GM19099 (cell line): Measurements from ENCODE around the gene LY6G6D.

Source experiments
- POLR2A ChIP-seq: IDR thresholded peaks from 3 replicates; pipeline ENCODE4 v1.6.1; 2011; ENCODE audit warnings: low read depth; ENCODE audit not compliant: insufficient read length; ENCODE audit errors: extremely low read depth

The LY6G6D gene

GRCh38 chr6:31687860-31688693 is 27.1 kb upstream of the LY6G6D start:
- no peak for TF ChIP-seq POLR2A

- no peak for TF ChIP-seq POLR2A
Observed at GRCh38 chr6:31689249-31690110, 25.7 kb upstream of the LY6G6D start.

- TF ChIP-seq POLR2A = no peak
Observed at GRCh38 chr6:31690231-31691077, 24.7 kb upstream of the LY6G6D start.

DNA sequence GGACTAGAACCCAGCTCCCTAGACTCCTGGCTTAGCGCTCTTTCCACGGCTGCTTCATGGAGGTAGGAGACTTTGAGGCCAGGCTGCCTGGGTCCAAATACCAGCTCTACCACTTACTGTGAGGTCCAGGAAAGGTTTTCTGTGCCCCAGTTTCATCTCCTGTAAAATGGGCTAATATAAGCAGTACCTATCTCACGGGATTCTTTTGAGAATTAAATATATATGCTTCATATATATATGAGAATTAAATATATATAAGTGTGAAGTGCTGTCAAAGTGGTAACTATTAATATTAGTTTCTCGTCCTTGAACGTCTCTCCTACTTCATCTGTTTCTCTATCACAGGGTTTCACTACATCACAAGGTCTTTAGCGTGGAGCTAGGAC is 24.1 kb upstream of the LY6G6D start:
- no peak for TF ChIP-seq POLR2A

- TF ChIP-seq POLR2A = no peak
Observed at GRCh38 chr6:31691564-31692108, 23.5 kb upstream of the LY6G6D start.

DNA sequence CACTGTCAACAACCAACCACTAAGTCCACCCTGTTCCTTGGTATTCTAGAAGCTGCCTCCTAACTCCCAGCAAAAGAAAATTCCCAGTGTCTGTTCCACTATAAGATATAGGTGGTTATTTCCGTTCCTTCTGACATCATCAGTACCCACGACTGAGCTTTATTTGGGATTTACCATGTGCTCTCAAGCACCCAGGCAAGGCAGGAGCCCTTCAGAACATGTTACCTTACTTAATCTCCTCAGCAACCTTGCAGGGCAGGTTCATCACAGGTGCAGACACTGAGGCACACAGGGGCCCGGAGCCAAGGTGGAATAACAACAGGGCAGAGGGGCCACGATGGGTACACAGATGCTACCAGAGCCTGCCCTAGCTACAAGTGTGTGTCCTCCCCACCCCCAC is 22.8 kb upstream of the LY6G6D start:
- no peak for TF ChIP-seq POLR2A

GRCh38 chr6:31692886-31693285 is 22.3 kb upstream of the LY6G6D start:
- no peak for TF ChIP-seq POLR2A

- no peak for TF ChIP-seq POLR2A
Observed at GRCh38 chr6:31693535-31693934, 21.6 kb upstream of the LY6G6D start.

DNA sequence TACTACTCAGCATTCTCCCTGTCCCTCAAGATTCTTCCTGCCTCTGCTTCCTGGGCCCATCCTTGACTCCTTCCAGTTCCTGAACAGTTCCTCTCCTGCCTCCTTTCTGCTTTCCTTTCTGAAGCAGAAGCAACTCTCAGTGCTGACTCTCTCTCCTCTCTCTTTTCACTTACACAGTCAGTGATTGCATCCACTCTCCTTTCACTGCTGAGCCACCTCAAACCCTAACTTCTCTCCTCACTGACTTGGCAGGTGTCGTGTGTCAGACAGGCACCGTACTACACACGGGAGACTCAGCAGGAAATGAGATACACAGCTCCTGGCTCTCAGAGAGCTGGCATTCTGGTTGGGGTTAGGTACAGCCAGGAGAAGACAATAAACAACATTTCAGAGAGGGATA is 17.6 kb upstream of the LY6G6D start:
- no peak for TF ChIP-seq POLR2A

DNA sequence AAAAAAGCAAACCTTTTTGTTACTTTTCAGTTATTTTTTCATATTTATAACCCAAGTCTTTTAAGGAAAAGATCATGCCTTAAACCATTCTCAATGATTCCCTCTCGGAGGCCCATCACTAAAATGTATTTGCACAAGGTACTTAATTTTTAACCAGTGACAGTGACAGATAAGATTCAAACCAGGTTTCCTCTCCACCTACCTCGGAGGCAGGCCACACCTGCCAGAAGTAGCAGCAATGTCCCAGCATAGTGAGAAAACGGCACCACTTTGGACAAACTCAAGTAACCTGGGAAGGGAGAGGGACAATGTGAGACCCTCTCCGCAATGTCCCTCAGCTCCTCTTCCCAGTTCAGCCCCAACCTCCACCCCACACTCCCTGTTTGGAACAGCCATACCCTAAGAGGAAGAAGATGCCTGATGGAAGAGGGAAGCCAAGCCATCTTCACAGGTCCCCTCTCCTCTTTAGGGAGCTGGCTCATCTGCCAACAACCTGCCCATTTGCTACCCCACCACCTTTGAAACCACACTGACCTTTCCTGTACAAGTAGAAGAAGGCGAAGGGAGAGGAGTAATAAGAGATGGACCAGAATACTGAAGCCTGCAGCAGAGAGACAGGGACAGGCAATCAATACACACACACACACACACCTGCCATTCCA is 14.3 kb upstream of the LY6G6D start:
- TF ChIP-seq POLR2A = no peak

DNA sequence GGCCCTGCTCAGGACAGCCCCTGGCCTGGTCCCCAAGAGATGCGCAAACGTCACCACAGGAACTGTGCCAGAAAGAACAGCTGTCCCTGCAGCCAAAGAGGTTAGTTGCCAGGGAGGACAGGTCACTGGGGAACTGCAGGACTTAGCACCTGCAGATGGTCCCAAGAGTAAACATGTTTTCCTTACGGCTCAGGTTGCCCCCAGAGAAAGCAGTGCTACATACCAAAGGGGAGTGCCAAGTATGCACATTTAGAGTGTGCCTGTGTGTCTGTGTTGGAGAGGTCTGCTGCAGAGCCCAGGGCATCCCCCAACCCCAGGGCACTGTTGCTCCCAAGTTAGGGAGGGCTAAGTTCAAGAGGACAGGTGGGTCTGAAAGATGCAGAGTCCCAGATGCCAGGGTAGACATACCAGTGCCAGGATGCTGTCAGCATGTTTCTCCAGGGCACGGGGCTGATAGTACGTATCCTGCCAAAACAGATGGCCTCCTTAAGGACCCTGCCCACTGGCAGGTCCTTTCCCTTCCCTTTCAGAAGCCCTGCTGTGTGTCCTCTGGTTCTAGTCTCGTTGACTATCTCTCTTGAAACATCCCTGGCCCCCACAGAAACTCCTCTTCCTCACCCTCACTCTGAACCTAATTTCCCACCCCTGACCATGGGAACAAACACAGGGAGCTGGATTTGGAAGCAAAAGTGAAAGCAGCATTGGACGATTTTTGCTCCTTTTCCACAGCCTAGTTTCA is 13.3 kb upstream of the LY6G6D start:
- TF ChIP-seq POLR2A = no peak

DNA sequence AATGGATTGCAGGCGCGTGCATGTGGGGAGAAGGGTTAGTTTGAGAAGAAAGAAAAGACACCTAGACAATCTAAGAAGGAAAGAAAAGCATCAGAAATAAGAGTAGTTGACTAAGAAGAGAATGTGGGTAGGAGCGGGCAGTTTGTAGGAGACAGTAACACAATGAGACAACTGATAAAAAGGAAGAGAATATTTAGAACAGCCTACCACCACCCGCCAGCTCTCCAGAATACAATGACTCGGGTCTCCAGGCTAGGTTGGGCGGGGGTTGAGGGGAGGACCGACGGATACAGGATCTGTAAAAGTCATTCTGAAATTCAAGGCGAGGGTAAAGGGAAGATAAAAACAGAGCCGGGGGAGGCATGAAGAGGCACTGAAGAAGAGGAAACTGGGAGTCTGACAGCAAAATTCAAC is 12.7 kb upstream of the LY6G6D start:
- TF ChIP-seq POLR2A = no peak

DNA sequence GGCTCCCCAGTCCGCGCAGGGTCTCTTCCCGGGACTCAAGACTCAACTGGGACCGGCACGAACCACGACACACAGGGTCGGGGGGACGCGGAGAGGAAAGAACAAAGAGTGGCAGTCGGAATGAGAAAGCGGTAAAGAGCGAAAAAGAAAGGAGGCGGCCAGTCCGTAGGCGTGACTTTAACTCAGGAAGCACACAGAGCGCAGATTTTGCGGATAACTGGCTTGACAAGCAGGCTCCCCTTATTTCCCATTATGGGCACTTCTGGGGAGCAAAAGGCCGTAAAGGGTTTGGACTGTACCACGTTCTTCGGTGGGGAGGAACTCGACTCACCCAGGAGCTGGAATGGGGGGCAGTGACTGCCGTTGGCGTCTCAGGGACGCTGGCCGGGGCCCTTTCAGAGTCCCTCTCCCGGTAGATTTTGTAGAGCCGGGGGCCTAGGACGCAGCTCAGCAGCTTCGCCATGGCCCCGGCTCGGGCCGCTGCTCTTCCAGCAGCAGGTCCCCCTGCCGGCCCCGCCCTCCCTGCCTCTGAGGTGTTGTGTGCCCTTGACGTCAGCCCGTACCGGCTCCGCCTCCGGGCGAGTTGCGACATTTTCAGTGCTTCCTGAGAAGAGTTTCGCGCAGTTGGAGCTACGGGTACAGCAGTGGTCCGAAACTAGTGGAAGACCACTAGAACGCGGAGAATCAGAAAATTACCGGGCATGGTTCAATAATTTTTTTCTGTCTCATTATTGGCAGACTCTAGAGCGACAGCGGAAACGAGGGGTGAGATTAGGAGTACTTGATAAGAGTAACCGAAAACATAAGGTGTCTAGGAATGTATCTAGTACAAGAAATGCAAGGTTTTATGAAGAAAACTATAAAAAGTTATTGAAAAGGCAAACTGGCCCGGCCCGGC is 12.1 kb upstream of the LY6G6D start, which contains the start of gene ABHD16A:
TSS of gene ABHD16A (minus strand) at position 506 of the 898 bp plus-strand sequence. CDS start at position 463, 43 bp downstream.
- TF ChIP-seq POLR2A = peak; percentile 90
